ENCODE results near the gene LETM1. TPM values are rescaled to one million over a fixed set of nuclear protein-coding genes. Genes with fewer than 3 reads are reported as not detected.

LETM1 gene
- total RNA-seq, 1 donor from 2014 or later, result 60.3 TPM

DNA sequence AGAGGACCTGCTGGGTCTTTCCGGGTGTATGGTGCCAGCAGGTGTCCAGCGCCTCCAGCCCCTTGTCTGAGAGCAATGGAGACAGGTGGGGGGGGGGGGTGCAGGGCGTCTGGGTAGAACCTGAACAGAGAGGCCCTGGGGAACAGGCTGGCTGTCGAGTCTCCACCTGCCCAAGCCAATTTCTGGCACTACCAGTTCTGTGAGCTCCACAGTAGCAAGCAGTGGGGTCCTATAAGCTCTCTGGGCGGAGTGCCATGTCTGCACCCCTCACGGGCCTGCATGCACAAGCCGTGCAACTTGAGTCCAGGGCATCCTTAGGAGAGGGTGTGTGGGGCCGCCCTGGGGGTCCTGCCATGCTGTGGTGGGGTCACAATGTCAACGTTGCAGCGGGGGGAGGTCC is 72.9 kb downstream of the LETM1 start:
- Histone ChIP-seq H4K20me1 (ENCODE audit: insufficient read depth, low read length) (no peaks in the 10 kb centered on the region), H3K27me3 (ENCODE audit: insufficient read depth, low read length) (no peaks in the 10 kb centered on the region), H3K36me3 (ENCODE audit: insufficient read depth, low read length) (no peaks in the 10 kb centered on the region), H3K9me3 (ENCODE audit: insufficient read depth, low read depth, low read length) (no peaks in the 10 kb centered on the region), H2AFZ (ENCODE audit: low read depth, low read length) (no peak overlapping the region), H3K4me3 (ENCODE audit: insufficient read depth, low read depth, low read length) (no peak overlapping the region), H3K79me2 (ENCODE audit: insufficient read depth, low read length) (no peaks in the 10 kb centered on the region), H3K9ac (ENCODE audit: low read length) (no peak overlapping the region), H3K4me2 (ENCODE audit: low read length) (no peak overlapping the region), H3K27ac (ENCODE audit: low read depth, low read length) (no peak overlapping the region), H3K4me1 (ENCODE audit: insufficient read depth, low read length) (no peaks in the 10 kb centered on the region)
- Mint-ChIP-seq H3K36me3 (ENCODE audit: low read depth, unreplicated experiment) (no peaks in the 10 kb centered on the region), H3K9me3 (ENCODE audit: unreplicated experiment) (no peaks in the 10 kb centered on the region), H3K4me1 (ENCODE audit: low read depth, unreplicated experiment) (no peaks in the 10 kb centered on the region), H3K4me3 (ENCODE audit: unreplicated experiment) (no peak overlapping the region), H3K27ac (ENCODE audit: unreplicated experiment) (no peak overlapping the region), H3K27me3 (ENCODE audit: low read depth, unreplicated experiment) (peaks cover 5% of the 10 kb centered on the region)
- TF ChIP-seq EZH2 (IDR thresholded peaks at IDR 0.05; ENCODE audit: insufficient read depth, low read length), result no peak
- TF ChIP-seq, protein P1, sequence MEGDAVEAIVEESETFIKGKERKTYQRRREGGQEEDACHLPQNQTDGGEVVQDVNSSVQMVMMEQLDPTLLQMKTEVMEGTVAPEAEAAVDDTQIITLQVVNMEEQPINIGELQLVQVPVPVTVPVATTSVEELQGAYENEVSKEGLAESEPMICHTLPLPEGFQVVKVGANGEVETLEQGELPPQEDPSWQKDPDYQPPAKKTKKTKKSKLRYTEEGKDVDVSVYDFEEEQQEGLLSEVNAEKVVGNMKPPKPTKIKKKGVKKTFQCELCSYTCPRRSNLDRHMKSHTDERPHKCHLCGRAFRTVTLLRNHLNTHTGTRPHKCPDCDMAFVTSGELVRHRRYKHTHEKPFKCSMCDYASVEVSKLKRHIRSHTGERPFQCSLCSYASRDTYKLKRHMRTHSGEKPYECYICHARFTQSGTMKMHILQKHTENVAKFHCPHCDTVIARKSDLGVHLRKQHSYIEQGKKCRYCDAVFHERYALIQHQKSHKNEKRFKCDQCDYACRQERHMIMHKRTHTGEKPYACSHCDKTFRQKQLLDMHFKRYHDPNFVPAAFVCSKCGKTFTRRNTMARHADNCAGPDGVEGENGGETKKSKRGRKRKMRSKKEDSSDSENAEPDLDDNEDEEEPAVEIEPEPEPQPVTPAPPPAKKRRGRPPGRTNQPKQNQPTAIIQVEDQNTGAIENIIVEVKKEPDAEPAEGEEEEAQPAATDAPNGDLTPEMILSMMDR (IDR thresholded peaks at IDR 0.05; ENCODE audit: insufficient read depth, low read depth, low read length), result no peak
- DNase-seq (ENCODE audit: low read depth), result no peak
- FAIRE-seq, result no peak

DNA sequence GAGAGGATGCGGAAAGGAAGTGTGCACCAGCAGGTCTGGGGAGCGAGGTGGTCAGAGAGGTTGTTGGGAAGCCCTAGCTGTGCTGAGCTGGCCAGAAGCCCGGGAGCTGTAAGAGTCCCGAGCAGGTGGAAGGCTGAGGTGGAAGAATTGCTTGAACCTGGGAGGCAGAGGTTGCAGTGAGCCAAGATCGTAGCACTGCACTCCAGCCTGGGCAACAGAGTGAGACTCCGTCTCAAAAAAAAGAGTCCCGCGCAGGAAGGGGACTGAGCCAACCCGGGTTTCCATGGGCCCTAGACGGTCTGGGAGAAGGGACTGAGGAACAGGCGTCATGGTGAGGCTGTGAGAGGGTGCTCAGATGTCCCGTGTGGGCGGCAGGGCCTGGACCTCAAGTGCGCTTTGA is 75.5 kb downstream of the LETM1 start:
- Mint-ChIP-seq H3K9me3 (ENCODE audit: unreplicated experiment) (no peaks in the 10 kb centered on the region), H3K36me3 (ENCODE audit: low read depth, unreplicated experiment) (no peaks in the 10 kb centered on the region), H3K4me1 (ENCODE audit: low read depth, unreplicated experiment) (no peaks in the 10 kb centered on the region), H3K27ac (ENCODE audit: unreplicated experiment) (no peak overlapping the region), H3K27me3 (ENCODE audit: low read depth, unreplicated experiment) (peaks cover 5% of the 10 kb centered on the region), H3K4me3 (ENCODE audit: unreplicated experiment) (no peak overlapping the region)
- Histone ChIP-seq H4K20me1 (ENCODE audit: insufficient read depth, low read length) (no peaks in the 10 kb centered on the region), H3K4me1 (ENCODE audit: insufficient read depth, low read length) (no peaks in the 10 kb centered on the region), H2AFZ (ENCODE audit: low read depth, low read length) (no peak overlapping the region), H3K27me3 (ENCODE audit: insufficient read depth, low read length) (no peaks in the 10 kb centered on the region), H3K27ac (ENCODE audit: low read depth, low read length) (no peak overlapping the region), H3K4me2 (ENCODE audit: low read length) (no peak overlapping the region), H3K9me3 (ENCODE audit: insufficient read depth, low read depth, low read length) (no peaks in the 10 kb centered on the region), H3K4me3 (ENCODE audit: insufficient read depth, low read depth, low read length) (no peak overlapping the region), H3K36me3 (ENCODE audit: insufficient read depth, low read length) (no peaks in the 10 kb centered on the region), H3K79me2 (ENCODE audit: insufficient read depth, low read length) (no peaks in the 10 kb centered on the region), H3K9ac (ENCODE audit: low read length) (no peak overlapping the region)
- FAIRE-seq (no peak), DNase-seq (ENCODE audit: low read depth) (no peak)
- TF ChIP-seq, protein P1 (IDR thresholded peaks at IDR 0.05; ENCODE audit: insufficient read depth, low read depth, low read length), result no peak
- no peak for TF ChIP-seq EZH2 (IDR thresholded peaks at IDR 0.05; ENCODE audit: insufficient read depth, low read length)

DNA sequence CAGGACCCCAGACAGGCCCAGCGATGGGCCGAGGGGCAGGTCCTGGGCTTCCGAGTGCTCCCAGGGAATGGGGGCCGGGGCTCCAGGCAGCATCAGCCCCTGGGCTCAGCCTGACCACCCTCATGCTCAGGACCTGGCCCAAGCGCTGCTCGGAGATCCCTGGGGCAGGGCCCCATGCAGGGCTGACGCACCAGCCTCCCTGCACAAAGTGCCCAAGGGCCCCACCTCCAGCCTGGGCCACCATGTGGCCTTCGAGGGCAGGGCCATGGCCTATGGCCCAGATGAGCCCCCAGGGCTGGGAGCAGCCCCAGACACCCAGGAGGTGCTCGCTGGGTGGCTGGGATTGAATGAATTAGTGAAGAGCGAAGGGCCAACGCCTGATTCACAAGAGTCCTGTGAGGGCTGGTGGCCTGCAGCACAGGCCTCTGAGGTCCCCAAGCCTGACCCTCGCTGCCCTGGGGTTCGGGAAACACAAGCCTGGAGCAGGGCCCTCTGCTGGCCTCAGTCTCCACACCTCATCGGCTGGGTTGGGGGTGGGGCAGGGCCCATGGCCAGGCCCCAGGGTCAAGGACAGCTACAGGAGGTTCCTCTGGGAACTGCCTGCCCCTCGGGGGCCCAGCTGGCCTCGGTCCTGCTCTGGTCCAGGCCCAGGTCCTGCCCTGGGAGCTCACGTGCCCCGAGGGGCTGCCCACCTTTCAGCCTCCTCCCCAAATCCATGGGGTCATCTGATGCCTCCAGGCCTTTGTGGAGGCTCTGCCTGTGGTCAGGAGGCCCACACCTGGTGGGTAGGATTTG is 76.2 kb downstream of the LETM1 start:
- no peak for DNase-seq (ENCODE audit: low read depth)
- FAIRE-seq, result no peak
- no peak overlapping the region for H3K4me2 ChIP-seq (ENCODE audit: low read length)
- H3K27me3 ChIP-seq (ENCODE audit: insufficient read depth, low read length), result no peaks in the 10 kb centered on the region
- H3K27ac ChIP-seq (ENCODE audit: low read depth, low read length), result no peak overlapping the region
- Mint-ChIP-seq H3K27me3 (ENCODE audit: low read depth, unreplicated experiment) (peaks cover 5% of the 10 kb centered on the region), H3K9me3 (ENCODE audit: unreplicated experiment) (no peaks in the 10 kb centered on the region), H3K4me1 (ENCODE audit: low read depth, unreplicated experiment) (no peaks in the 10 kb centered on the region), H3K36me3 (ENCODE audit: low read depth, unreplicated experiment) (no peaks in the 10 kb centered on the region), H3K27ac (ENCODE audit: unreplicated experiment) (no peak overlapping the region), H3K4me3 (ENCODE audit: unreplicated experiment) (no peak overlapping the region)
- H2AFZ ChIP-seq (ENCODE audit: low read depth, low read length), result no peak overlapping the region
- H3K79me2 ChIP-seq (ENCODE audit: insufficient read depth, low read length), result no peaks in the 10 kb centered on the region
- H3K4me1 ChIP-seq (ENCODE audit: insufficient read depth, low read length), result no peaks in the 10 kb centered on the region
- H3K9me3 ChIP-seq (ENCODE audit: insufficient read depth, low read depth, low read length), result no peaks in the 10 kb centered on the region
- TF ChIP-seq, protein P1 (IDR thresholded peaks at IDR 0.05; ENCODE audit: insufficient read depth, low read depth, low read length), result no peak
- no peak for TF ChIP-seq EZH2 (IDR thresholded peaks at IDR 0.05; ENCODE audit: insufficient read depth, low read length)
- no peaks in the 10 kb centered on the region for H3K36me3 ChIP-seq (ENCODE audit: insufficient read depth, low read length)
- H3K9ac ChIP-seq (ENCODE audit: low read length), result no peak overlapping the region
- H3K4me3 ChIP-seq (ENCODE audit: insufficient read depth, low read depth, low read length), result no peak overlapping the region
- no peaks in the 10 kb centered on the region for H4K20me1 ChIP-seq (ENCODE audit: insufficient read depth, low read length)

Measured in astrocyte (in vitro differentiated cells and primary cell).